ENCODE results near the gene RPUSD3. TPM values are rescaled to one million over a fixed set of nuclear protein-coding genes. Genes with fewer than 3 reads are reported as not detected.

Gene RPUSD3
- total and polyA plus RNA-seq, 9 of the 15 experiments (the other 6 are each of a cell fraction or from before 2014, with no cell fraction given) = 13.8 to 99.0 (median 59.3) TPM

- peak within 1 kb of the TSS; percentile 97 for H2AFZ ChIP-seq (ENCODE audit: low read depth, low read length)
- H3K4me2 ChIP-seq (ENCODE audit: insufficient read depth, low read length) = peak within 1 kb of the TSS; percentile 100
- peaks cover 3% of the 10 kb centered on the region for H3K9me1 ChIP-seq (ENCODE audit: control insufficient read depth, insufficient read depth, low read length)
- peak within 1 kb of the TSS; percentile 100 for H3K27ac ChIP-seq (ENCODE audit: extremely low read depth, low read depth, low read length)
- intact Hi-C loops (cut with micrococcal nuclease) = loop anchor here (1.0 to 10.0 kb wide), 3 partner anchors 42 to 288 kb away; no protein-coding TSS in a partner anchor
- peaks cover 74% of the 10 kb centered on the region for H3K36me3 ChIP-seq (ENCODE audit: control insufficient read depth, insufficient read depth, low read length)
- ATAC-seq (peak; percentile 92), DNase-seq (ENCODE audit: extremely low read depth in 1 of 4, low spot score in 3 of 4) (peak; percentile 95 to 97 (median 96)), FAIRE-seq (peak; percentile 91)
- H3K79me2 ChIP-seq (ENCODE audit: control insufficient read depth, insufficient read depth, low read length) = peaks cover 68% of the 10 kb centered on the region
- in situ Hi-C loops (cut with MboI) = no loop called here
- under 1% methylated on average over 58 of the region's 65 CpGs for WGBS (ENCODE audit: insufficient coverage, low coverage, missing lambda C conversion rate)
- H3K4me1 ChIP-seq (replicated peaks in 1 of 2; ENCODE audit: control insufficient read depth in 2 of 2, insufficient read depth in 2 of 2, low read length in 2 of 2) = peaks cover 15% of the 10 kb centered on the region in 2 experiments; a peak in 4 of 5 replicates
- POLR2A ChIA-PET = interaction anchor here (0.5 to 2.9 kb wide), 25 partner anchors 9 to 528 kb away, joined by 3 to 49 read pairs (median 4); partner anchors contain the start of genes BRPF1, OGG1, RPUSD3 and SEC13
- H3K9ac ChIP-seq (ENCODE audit: insufficient read depth in 1 of 2, low read depth in 2 of 2, low read length in 2 of 2) = peak within 1 kb of the TSS; percentile 94 to 100
- H3K9me3 ChIP-seq (replicated peaks; ENCODE audit: control insufficient read depth, insufficient read depth, low read depth, low read length) = no peaks in the 10 kb centered on the region
- CTCF ChIA-PET (ENCODE audit: low intra/inter-chr PET ratio) = interaction anchor here (0.7 kb wide), 1 partner anchor 248 kb away, joined by 3 read pairs; no protein-coding TSS in a partner anchor
- peaks cover 3% of the 10 kb centered on the region; the same call in 1 of the 2 replicates for H4K20me1 ChIP-seq (replicated peaks; ENCODE audit: control insufficient read depth, insufficient read depth, low read length)
- BruUV-seq (replicated peaks) = no TSS peak
- peak within 1 kb of the TSS; percentile 99 for H3K4me3 ChIP-seq
- no peaks in the 10 kb centered on the region for H3K27me3 ChIP-seq (ENCODE audit: control insufficient read depth in 2 of 2, insufficient read depth in 2 of 2, low read length in 2 of 2)
- no peak for TF ChIP-seq TARDBP (IDR thresholded peaks at IDR 0.05)
- no peak for TF ChIP-seq FUS (optimal IDR thresholded peaks at IDR 0.05; ENCODE audit: low read depth, low read length)
- no peak for TF ChIP-seq ZNF655 (CRISPR knock-in tag; IDR thresholded peaks at IDR 0.05)
- TF ChIP-seq ELK3 (CRISPR knock-in tag; IDR thresholded peaks at IDR 0.05) = no peak
- TF ChIP-seq NUFIP1 (IDR thresholded peaks at IDR 0.05; ENCODE audit: partially characterized antibody) = peak; percentile 92
- TF ChIP-seq TBL1XR1 (IDR thresholded peaks at IDR 0.05; ENCODE audit: low read length in 2 of 2) = peak; percentile 17 to 54; a peak in 1 of 4 replicates
- peak; percentile 77 for TF ChIP-seq TBP (optimal IDR thresholded peaks at IDR 0.05; ENCODE audit: low read depth, low read length)
- TF ChIP-seq RERE (CRISPR knock-in tag; IDR thresholded peaks at IDR 0.05; ENCODE audit: borderline replicate concordance) = no peak
- peak; percentile 90 for TF ChIP-seq EP400 (IDR thresholded peaks at IDR 0.05)
- TF ChIP-seq E2F1 (CRISPR knock-in tag; IDR thresholded peaks at IDR 0.05) = no peak
These were observed 51.2 kb downstream of the RPUSD3 start, which contains the start of the genes ARPC4 and TADA3 for GRCh38 chr3:9792405-9793160. ARPC4 (plus strand) TSS chr3:9793082; CDS start chr3:9793122, 40 bp downstream. TADA3 (minus strand) TSS chr3:9792473; CDS start chr3:9791466, 1,007 bp downstream.

Measured in K562 (cell line).